ENCODE measurements around the gene TXNDC11. TPM values are rescaled to one million over a fixed set of nuclear protein-coding genes. Genes with fewer than 3 reads are reported as not detected.

Gene TXNDC11, protein sequence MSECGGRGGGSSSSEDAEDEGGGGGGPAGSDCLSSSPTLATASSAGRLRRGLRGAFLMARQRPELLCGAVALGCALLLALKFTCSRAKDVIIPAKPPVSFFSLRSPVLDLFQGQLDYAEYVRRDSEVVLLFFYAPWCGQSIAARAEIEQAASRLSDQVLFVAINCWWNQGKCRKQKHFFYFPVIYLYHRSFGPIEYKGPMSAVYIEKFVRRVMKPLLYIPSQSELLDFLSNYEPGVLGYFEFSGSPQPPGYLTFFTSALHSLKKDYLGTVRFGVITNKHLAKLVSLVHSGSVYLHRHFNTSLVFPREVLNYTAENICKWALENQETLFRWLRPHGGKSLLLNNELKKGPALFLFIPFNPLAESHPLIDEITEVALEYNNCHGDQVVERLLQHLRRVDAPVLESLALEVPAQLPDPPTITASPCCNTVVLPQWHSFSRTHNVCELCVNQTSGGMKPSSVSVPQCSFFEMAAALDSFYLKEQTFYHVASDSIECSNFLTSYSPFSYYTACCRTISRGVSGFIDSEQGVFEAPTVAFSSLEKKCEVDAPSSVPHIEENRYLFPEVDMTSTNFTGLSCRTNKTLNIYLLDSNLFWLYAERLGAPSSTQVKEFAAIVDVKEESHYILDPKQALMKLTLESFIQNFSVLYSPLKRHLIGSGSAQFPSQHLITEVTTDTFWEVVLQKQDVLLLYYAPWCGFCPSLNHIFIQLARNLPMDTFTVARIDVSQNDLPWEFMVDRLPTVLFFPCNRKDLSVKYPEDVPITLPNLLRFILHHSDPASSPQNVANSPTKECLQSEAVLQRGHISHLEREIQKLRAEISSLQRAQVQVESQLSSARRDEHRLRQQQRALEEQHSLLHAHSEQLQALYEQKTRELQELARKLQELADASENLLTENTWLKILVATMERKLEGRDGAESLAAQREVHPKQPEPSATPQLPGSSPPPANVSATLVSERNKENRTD
- total RNA-seq = 44.7 TPM

DNA sequence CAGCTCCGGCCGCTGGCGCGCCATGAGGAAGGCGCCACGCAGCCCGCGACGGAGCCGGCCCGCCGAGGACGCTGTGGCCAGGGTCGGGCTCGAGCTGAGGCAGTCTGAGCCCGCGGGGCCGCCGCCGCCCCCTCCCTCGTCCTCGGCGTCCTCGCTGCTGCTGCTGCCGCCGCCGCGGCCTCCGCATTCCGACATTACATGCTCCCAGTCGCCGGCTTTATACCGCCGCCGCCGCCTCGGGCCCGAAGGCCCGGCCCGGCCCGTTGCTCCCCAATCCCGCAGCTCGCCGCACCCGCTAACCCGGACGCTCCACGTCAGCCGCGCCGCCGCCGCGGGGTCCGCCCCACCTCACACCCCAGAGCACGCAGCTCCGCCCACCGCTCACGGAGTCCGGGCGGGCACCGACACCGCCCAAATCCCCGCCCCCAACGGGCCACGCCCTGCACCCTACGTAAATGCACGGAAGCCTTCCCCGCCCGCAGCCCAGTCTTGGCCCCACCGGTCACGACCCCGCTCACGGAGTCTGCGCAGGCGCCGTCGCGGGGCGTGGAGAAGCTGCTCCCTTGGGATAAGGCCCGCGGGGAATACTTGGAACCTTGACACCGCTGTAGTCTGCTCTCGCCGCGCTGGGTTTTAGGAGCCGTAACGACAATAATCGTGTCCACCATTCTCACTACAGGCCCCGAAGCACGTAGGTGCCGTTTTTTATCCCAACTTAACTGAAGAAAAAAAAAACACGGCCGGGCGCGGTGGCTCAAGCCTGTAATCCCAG lies at the start of gene TXNDC11:
Gene TXNDC11, minus strand, starts transcription at position 322 of the 772 bp plus-strand sequence. Its CDS starts 127 bp downstream, at position 195.

DNA sequence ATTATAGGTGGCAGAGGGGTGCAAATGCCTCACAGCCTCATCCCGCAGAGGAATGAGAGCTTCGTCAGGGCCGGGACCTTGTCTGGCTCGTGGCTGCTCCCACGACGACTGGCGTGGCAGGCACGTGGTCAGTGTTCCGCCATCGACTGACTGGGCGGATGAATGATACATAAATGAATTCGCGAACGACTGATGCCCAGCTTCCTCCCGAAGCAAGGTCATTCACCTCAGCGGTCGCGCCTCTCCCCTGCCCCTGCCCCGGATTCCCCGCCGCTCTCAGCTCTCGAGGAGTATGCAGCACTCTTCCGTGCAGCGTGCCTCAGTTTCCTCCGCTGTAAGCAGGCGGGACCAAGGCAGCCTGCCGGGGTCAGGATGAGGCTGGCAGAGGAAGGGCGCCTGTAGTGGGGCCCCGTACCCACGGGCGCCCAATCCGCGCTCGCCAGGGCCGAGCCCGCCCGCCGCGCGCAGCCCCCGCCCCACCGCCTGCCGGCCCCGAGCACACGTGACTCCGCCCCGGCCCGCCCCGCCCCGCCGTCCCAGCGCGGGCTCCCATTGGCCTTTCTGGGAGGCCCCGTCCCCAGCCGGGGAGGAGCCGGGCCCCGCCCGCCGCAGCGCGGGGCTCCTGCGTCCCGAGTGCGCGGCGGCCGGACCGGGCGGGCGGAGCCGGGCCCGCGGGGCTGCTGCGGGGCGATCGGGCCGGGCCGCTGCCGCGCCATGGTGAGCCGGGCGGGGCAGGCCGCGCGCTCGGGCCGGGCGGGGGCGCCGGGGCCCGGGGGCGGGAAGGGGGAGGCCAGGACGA lies 74.6 kb downstream of the TXNDC11 start, which contains the start of gene SNN:
Gene SNN, plus strand, starts transcription at position 632 of the 799 bp plus-strand sequence. CDS start 7,605 bp downstream, outside the sequence.

Small RNA genes lying within 50 kb of the gene (small RNA-seq; reads per million reads assigned to genes)
- gene RF00017 (ENCODE audit: low replicate concordance) = not detected

Other genes starting within 250 kb of the TXNDC11 start
- gene LITAF, start 155.9 kb downstream of the TXNDC11 start, total RNA-seq = 80.5 TPM
- 21.7 TPM for gene SNN, start 74.4 kb downstream of the TXNDC11 start, total RNA-seq
- 65.3 TPM for gene ZC3H7A, start 54.4 kb upstream of the TXNDC11 start, total RNA-seq
- 78.8 TPM for gene RSL1D1, start 108.7 kb upstream of the TXNDC11 start, total RNA-seq
- 47.8 TPM for gene GSPT1, start 173.1 kb upstream of the TXNDC11 start, total RNA-seq
- gene NPIPB2, start 199.2 kb upstream of the TXNDC11 start, total RNA-seq = 11.8 TPM
- gene TNFRSF17, start 222.4 kb upstream of the TXNDC11 start, total RNA-seq = not detected
- 65.4 TPM for gene SNX29, start 233.9 kb upstream of the TXNDC11 start, total RNA-seq